HepG2 (cell line): ENCODE data around the gene RRAGA. TPM values are rescaled to one million over a fixed set of nuclear protein-coding genes. Genes with fewer than 3 reads are reported as not detected.

Experiments
- ATF2 ChIP-seq: sonication (generic); formaldehyde crosslinking; IDR thresholded peaks from 2 replicates; pipeline ENCODE4 v1.4.0; 2020; ENCODE audit warnings: missing genetic modification reagents
- DZIP1 ChIP-seq: sonication (generic); formaldehyde crosslinking; IDR thresholded peaks from 2 replicates; pipeline ENCODE4 v1.5.0; 2020; ENCODE audit warnings: mild to moderate bottlenecking, missing genetic modification reagents
- EP300 ChIP-seq, 3 experiments: sonication (generic) in 1 of 3; formaldehyde crosslinking in 1 of 3; IDR thresholded peaks; 2 replicates each; pipeline versions ENCODE4 v1.5.1 to v1.6.1; 2011 to 2020; ENCODE audit warnings: low read depth in 2 of 3, low read length in 2 of 3, borderline replicate concordance in 1 of 3, improper control_type of control experiment in 1 of 3, mild to moderate bottlenecking in 1 of 3, missing genetic modification reagents in 1 of 3, moderate library complexity in 1 of 3
- HMG20B ChIP-seq: conservative IDR thresholded peaks from 2 replicates; pipeline ENCODE4 v1.6.1; 2016; ENCODE audit warnings: missing genetic modification reagents, missing compliant biosample characterization
- HNF4G ChIP-seq, 2 experiments: sonication (generic) in 1 of 2; formaldehyde crosslinking in 1 of 2; IDR thresholded peaks; 2 replicates each; pipeline versions ENCODE4 v1.4.0 to v1.6.1; 2011 to 2020; ENCODE audit warnings: borderline replicate concordance in 2 of 2, low read depth in 2 of 2, mild to moderate bottlenecking in 2 of 2, low read length in 1 of 2, missing genetic modification reagents in 1 of 2, moderate library complexity in 1 of 2
- KDM3A ChIP-seq: IDR thresholded peaks from 2 replicates; pipeline ENCODE4 v1.6.1; 2018; ENCODE audit warnings: low read depth, missing compliant biosample characterization
- MED8 ChIP-seq: sonication (generic); formaldehyde crosslinking; IDR thresholded peaks from 2 replicates; pipeline ENCODE4 v1.8.1; 2023; ENCODE audit warnings: mild to moderate bottlenecking, missing genetic modification reagents; ENCODE audit not compliant: insufficient replicate concordance
- RFX3 ChIP-seq: IDR thresholded peaks from 2 replicates; pipeline ENCODE4 v1.6.1; 2016; ENCODE audit warnings: missing biosample characterization, missing genetic modification reagents
- RNF2 ChIP-seq: fragments of 450-650 bp; conservative IDR thresholded peaks from 2 replicates; pipeline ENCODE4 v1.6.1; 2016; ENCODE audit warnings: low read depth
- ZKSCAN8 ChIP-seq: IDR thresholded peaks from 2 replicates; pipeline ENCODE4 v1.6.1; 2016; ENCODE audit warnings: borderline replicate concordance, missing genetic modification reagents, missing compliant biosample characterization
- ZNF160 ChIP-seq: sonication (generic); formaldehyde crosslinking; IDR thresholded peaks from 2 replicates; pipeline ENCODE4 v1.8.0; 2022; ENCODE audit warnings: mild to moderate bottlenecking, inconsistent platforms, missing genetic modification reagents
- ZNF225 ChIP-seq: sonication (generic); formaldehyde crosslinking; IDR thresholded peaks from 2 replicates; pipeline ENCODE4 v1.4.0; 2020; ENCODE audit warnings: mild to moderate bottlenecking, missing genetic modification reagents
- ZNF329 ChIP-seq: sonication (generic); formaldehyde crosslinking; IDR thresholded peaks from 2 replicates; pipeline ENCODE4 v1.9.0; 2021; ENCODE audit warnings: low read depth, mild to moderate bottlenecking, missing genetic modification reagents
- ZNF337 ChIP-seq: sonication (generic); formaldehyde crosslinking; IDR thresholded peaks from 2 replicates; pipeline ENCODE4 v1.5.1; 2020; ENCODE audit warnings: missing genetic modification reagents, low read depth, mild to moderate bottlenecking, borderline replicate concordance
- ZNF383 ChIP-seq: sonication (generic); formaldehyde crosslinking; IDR thresholded peaks from 2 replicates; pipeline ENCODE4 v1.4.0; 2020; ENCODE audit warnings: missing genetic modification reagents, mild to moderate bottlenecking, borderline replicate concordance
- ZNF558 ChIP-seq: sonication (generic); formaldehyde crosslinking; IDR thresholded peaks from 2 replicates; pipeline ENCODE4 v1.9.0; 2022; ENCODE audit warnings: mild to moderate bottlenecking, missing genetic modification reagents, borderline replicate concordance
- ZNF564 ChIP-seq: sonication (generic); formaldehyde crosslinking; IDR thresholded peaks from 2 replicates; pipeline ENCODE4 v1.8.1; 2023; ENCODE audit warnings: mild to moderate bottlenecking, missing genetic modification reagents
- polyA plus RNA-seq, 8 experiments: library from polyadenylated mRNA; depleted of rRNA in 3 of 8; stranded (reverse) in 7 of 8; unstranded in 1 of 8; fragments of >200 nt; fragmentation: Illumina TruSeq in 4 of 8; extraction: Trizol in 4 of 8; gene quantifications; 2 replicates each; pipeline versions ENCODE4 v1.2.1 to v1.2.3, GENCODE V29; 2011 to 2016; ENCODE audit warnings: low read depth in 4 of 8, missing spikeins in 1 of 8, mixed read lengths in 1 of 8; ENCODE audit not compliant: insufficient read depth in 1 of 8
- total RNA-seq, 5 experiments: library from RNA; depleted of rRNA; stranded (reverse); fragments of >200 nt; fragmentation: Illumina TruSeq; extraction: Trizol; gene quantifications; 2 replicates each; pipeline ENCODE4 v1.2.3, GENCODE V29; 2016; ENCODE audit warnings: low read depth in 1 of 5
- TF ChIP-seq, protein P1 (sequence below): sonication (generic); formaldehyde crosslinking; IDR thresholded peaks from 2 replicates; pipeline ENCODE4 v1.4.0; 2020; ENCODE audit warnings: missing genetic modification reagents, borderline replicate concordance
- TF ChIP-seq, protein P2 (sequence below): sonication (generic); formaldehyde crosslinking; IDR thresholded peaks from 2 replicates; pipeline ENCODE4 v1.8.0; 2022; ENCODE audit warnings: missing genetic modification reagents, mild to moderate bottlenecking, inconsistent platforms, borderline replicate concordance
- TF ChIP-seq, protein P3 (sequence below): sonication (generic); formaldehyde crosslinking; IDR thresholded peaks from 2 replicates; pipeline ENCODE4 v1.5.0; 2020; ENCODE audit warnings: missing genetic modification reagents

RRAGA gene
- total and polyA plus RNA-seq, 2 of the 13 experiments (the other 11 are each of a cell fraction or from before 2014, with no cell fraction given) = 37.5 to 118 TPM

- no peak for TF ChIP-seq RNF2
- no peak for TF ChIP-seq ZNF564 (CRISPR knock-in tag)
- TF ChIP-seq HNF4G (IDR thresholded peaks at IDR 0.05; ENCODE audit: borderline replicate concordance, low read depth, low read length) = no peak
- no peak for TF ChIP-seq HNF4G (CRISPR knock-in tag; IDR thresholded peaks at IDR 0.05; ENCODE audit: borderline replicate concordance, low read depth)
- TF ChIP-seq MED8 (CRISPR knock-in tag) = no peak
- TF ChIP-seq, protein P1, sequence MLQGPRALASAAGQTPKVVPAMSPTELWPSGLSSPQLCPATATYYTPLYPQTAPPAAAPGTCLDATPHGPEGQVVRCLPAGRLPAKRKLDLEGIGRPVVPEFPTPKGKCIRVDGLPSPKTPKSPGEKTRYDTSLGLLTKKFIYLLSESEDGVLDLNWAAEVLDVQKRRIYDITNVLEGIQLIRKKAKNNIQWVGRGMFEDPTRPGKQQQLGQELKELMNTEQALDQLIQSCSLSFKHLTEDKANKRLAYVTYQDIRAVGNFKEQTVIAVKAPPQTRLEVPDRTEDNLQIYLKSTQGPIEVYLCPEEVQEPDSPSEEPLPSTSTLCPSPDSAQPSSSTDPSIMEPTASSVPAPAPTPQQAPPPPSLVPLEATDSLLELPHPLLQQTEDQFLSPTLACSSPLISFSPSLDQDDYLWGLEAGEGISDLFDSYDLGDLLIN = no peak
- no peak for TF ChIP-seq KDM3A (CRISPR knock-in tag)
- TF ChIP-seq, protein P2, sequence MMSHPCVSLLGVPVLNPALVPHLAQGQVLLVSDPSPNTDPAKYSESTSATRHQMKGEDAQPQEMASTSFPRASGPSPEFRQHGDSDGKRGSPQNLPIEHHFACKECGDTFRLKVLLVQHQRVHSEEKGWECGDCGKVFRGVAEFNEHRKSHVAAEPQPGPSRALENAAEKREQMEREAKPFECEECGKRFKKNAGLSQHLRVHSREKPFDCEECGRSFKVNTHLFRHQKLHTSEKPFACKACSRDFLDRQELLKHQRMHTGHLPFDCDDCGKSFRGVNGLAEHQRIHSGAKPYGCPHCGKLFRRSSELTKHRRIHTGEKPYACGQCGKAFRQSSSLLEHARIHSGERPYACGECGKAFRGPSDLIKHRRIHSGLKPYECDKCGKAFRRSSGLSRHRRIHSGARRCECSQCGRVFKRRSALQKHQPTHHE (CRISPR knock-in tag) = no peak
- no peak for TF ChIP-seq ZNF337
- no peak for TF ChIP-seq ZKSCAN8 (CRISPR knock-in tag)
- TF ChIP-seq RFX3 = no peak
- TF ChIP-seq HMG20B (CRISPR knock-in tag) = no peak
- TF ChIP-seq EP300 (IDR thresholded peaks at IDR 0.05; ENCODE audit: low read depth in 2 of 2, low read length in 2 of 2) = peak in 1 of 2 experiments; percentile 57; a peak in 1 of 4 replicates
- 0 out of 2 replicates have a peak, but pooled peaks have one; percentile 33 for TF ChIP-seq EP300 (CRISPR knock-in tag; IDR thresholded peaks at IDR 0.05; ENCODE audit: borderline replicate concordance)
- TF ChIP-seq ZNF329 (CRISPR knock-in tag) = no peak
- TF ChIP-seq DZIP1 (CRISPR knock-in tag) = no peak
- no peak for TF ChIP-seq ZNF160
- TF ChIP-seq ZNF558 (CRISPR knock-in tag) = no peak
- TF ChIP-seq, protein P3, sequence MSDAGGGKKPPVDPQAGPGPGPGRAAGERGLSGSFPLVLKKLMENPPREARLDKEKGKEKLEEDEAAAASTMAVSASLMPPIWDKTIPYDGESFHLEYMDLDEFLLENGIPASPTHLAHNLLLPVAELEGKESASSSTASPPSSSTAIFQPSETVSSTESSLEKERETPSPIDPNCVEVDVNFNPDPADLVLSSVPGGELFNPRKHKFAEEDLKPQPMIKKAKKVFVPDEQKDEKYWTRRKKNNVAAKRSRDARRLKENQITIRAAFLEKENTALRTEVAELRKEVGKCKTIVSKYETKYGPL (CRISPR knock-in tag) = no peak
- no peak for TF ChIP-seq ZNF225 (CRISPR knock-in tag)
- TF ChIP-seq ZNF383 = no peak
- no peak for TF ChIP-seq ATF2 (CRISPR knock-in tag)
Observed at GRCh38 chr9:19050637-19051591, 1.7 kb downstream of the RRAGA start (continued).
